Panc1 (cell line): ENCODE results near the gene RYR3.

Source experiments
- CTCF ChIP-seq: fragments of 450-650 bp; IDR thresholded peaks from 2 replicates; pipeline ENCODE4 v1.5.1; 2017; ENCODE audit warnings: mild to moderate bottlenecking
- POLR2AphosphoS5 ChIP-seq: IDR thresholded peaks from 2 replicates; pipeline ENCODE4 v1.6.1; 2012; ENCODE audit warnings: mild to moderate bottlenecking, low read depth, low read length, moderate library complexity
- TCF7L2 ChIP-seq: IDR thresholded peaks from 2 replicates; pipeline ENCODE4 v1.6.1; 2011; ENCODE audit warnings: mild to moderate bottlenecking, low read depth, low read length, inconsistent platforms
- TF ChIP-seq, protein P1 (sequence below), 2 experiments: IDR thresholded peaks; 2 replicates each; pipeline ENCODE4 v1.6.1; 2011 to 2012; ENCODE audit warnings: low read depth in 2 of 2, control low read depth in 1 of 2, low read length in 1 of 2, mild to moderate bottlenecking in 1 of 2, moderate library complexity in 1 of 2; ENCODE audit not compliant: insufficient read depth in 1 of 2

GRCh38 chr15:33742800-33743199 is 432.0 kb downstream of the RYR3 start:
- no peak for TF ChIP-seq CTCF
- no peak for TF ChIP-seq POLR2AphosphoS5
- TF ChIP-seq, protein P1, sequence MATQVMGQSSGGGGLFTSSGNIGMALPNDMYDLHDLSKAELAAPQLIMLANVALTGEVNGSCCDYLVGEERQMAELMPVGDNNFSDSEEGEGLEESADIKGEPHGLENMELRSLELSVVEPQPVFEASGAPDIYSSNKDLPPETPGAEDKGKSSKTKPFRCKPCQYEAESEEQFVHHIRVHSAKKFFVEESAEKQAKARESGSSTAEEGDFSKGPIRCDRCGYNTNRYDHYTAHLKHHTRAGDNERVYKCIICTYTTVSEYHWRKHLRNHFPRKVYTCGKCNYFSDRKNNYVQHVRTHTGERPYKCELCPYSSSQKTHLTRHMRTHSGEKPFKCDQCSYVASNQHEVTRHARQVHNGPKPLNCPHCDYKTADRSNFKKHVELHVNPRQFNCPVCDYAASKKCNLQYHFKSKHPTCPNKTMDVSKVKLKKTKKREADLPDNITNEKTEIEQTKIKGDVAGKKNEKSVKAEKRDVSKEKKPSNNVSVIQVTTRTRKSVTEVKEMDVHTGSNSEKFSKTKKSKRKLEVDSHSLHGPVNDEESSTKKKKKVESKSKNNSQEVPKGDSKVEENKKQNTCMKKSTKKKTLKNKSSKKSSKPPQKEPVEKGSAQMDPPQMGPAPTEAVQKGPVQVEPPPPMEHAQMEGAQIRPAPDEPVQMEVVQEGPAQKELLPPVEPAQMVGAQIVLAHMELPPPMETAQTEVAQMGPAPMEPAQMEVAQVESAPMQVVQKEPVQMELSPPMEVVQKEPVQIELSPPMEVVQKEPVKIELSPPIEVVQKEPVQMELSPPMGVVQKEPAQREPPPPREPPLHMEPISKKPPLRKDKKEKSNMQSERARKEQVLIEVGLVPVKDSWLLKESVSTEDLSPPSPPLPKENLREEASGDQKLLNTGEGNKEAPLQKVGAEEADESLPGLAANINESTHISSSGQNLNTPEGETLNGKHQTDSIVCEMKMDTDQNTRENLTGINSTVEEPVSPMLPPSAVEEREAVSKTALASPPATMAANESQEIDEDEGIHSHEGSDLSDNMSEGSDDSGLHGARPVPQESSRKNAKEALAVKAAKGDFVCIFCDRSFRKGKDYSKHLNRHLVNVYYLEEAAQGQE (IDR thresholded peaks at IDR 0.05; ENCODE audit: insufficient read depth in 1 of 2, low read depth in 2 of 2, low read length in 1 of 2), result no peak
- no peak for TF ChIP-seq TCF7L2
